ENCODE measurements around the gene ADGRF1. TPM values are rescaled to one million over a fixed set of nuclear protein-coding genes. Genes with fewer than 3 reads are reported as not detected.
"Not testable (repeated sequence)": the region's sequence is repeated elsewhere in the genome, so short reads cannot be mapped to it uniquely, and the experiment has no call there.

Gene ADGRF1
- total RNA-seq, 1 donor from 2014 or later, result not detected

- no peak for DNase-seq (ENCODE audit: low spot score)
Measured at GRCh38 chr6:47061309-47062300, 19.5 kb upstream of the ADGRF1 start.

GRCh38 chr6:47059216-47059885 is 17.2 kb upstream of the ADGRF1 start:
- no peak for DNase-seq (ENCODE audit: low spot score)

DNA sequence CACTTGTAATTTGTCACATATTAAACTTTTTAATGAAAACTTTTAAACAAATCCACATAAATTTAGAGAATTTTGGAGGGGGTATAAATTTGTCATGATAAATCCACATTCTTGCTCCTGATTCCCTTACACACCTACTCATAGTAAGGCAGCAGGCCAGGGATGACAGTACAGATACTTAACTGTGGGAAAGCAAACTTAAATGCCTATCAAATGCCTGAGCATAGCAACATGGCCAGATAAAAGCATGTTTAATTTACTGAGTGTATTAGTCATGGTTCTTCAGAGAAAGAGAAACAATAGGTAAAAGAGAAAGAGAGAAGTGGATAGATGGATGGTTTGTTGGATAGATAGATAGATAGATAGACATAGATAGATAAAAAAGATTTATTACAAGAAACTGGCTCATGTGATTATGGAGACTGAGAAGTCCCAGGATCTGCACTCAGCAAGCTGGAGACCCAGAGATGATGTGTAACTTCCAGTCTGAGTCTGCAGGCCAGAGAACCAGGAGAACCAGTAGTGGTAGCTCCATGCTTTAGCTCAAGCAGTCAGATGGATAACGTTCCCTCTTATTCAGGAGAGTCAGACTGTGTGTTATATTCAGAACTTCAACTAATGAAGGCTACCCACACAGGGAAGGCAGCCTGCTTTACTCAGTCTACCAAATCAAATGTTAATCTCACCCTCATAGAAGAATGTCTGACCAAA is 15.9 kb upstream of the ADGRF1 start:
- no peak for DNase-seq (ENCODE audit: low spot score)

GRCh38 chr6:47056832-47057231 is 14.7 kb upstream of the ADGRF1 start:
- DNase-seq (ENCODE audit: low spot score), result no peak

GRCh38 chr6:47054302-47054701 is 12.2 kb upstream of the ADGRF1 start:
- DNase-seq (ENCODE audit: low spot score), result not testable (repeated sequence)

DNA sequence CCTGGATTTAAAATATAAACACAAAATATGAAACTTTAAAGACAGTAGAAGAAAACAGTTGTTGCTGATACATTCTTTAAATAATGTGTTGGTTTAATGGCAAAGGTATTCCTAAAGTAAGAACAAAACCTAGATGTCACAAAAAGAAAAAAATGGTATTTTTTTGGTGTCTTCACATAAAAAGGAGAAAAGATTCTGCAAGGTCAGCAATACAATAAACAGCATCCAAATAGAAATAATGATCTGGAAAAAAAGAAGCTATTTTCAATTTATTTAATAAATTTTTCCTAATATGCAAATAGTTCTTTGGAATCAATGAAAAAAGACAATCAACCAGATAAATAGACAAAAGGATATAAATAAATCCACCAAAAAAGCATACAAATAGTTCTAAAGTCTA is 6.5 kb upstream of the ADGRF1 start:
- no peak for DNase-seq (ENCODE audit: low spot score)

- DNase-seq (ENCODE audit: low spot score), result no peak
Measured at GRCh38 chr6:47047479-47048407, 5.6 kb upstream of the ADGRF1 start.

GRCh38 chr6:47047097-47047478 is 5.0 kb upstream of the ADGRF1 start:
- no peak for DNase-seq (ENCODE audit: low spot score)

GRCh38 chr6:47044397-47044796 is 2.3 kb upstream of the ADGRF1 start:
- DNase-seq (ENCODE audit: low spot score), result no peak

DNA sequence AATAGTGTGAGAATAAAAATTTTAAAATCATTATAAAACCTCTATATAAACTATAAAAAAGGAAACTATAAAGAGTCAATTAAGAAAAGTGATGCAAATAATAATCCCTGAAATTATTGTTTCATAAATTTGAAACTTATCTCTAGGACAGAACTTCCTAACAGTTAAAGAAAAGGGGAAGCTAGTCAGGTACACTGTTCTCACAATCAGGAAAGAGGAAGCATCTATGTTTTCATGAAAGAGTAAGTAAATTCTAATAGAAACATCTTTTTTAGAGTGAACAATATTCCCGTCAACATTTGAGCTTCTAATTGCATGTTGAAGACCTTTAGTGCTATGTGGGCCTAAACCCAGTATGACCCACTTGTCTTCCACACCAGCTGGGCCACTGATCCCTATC is 1.2 kb upstream of the ADGRF1 start:
- no peak for DNase-seq (ENCODE audit: low spot score)

- DNase-seq (ENCODE audit: low spot score), result no peak
Measured at GRCh38 chr6:47041741-47042140, 391 bp downstream of the ADGRF1 start.

DNA sequence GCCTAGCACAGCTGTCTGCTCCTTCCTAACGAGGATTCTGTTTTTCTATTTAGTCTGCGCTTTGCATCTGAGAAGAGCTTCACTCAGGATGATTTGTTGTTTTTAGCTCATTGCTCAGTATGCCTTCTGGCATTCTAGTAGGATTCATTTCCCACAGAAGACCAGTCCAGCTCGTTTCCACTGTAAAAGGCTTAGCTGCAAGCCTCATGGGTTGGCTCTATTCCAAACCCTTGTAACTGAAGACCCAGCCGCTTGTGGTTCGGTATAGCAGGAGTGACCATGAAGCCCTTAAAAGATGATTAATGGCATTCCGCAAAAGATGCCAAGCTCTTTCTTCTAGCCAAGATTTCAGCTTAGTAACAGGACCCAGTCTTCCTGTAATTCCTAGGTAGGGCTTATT is 7.2 kb downstream of the ADGRF1 start:
- no peak for DNase-seq (ENCODE audit: low spot score)

DNA sequence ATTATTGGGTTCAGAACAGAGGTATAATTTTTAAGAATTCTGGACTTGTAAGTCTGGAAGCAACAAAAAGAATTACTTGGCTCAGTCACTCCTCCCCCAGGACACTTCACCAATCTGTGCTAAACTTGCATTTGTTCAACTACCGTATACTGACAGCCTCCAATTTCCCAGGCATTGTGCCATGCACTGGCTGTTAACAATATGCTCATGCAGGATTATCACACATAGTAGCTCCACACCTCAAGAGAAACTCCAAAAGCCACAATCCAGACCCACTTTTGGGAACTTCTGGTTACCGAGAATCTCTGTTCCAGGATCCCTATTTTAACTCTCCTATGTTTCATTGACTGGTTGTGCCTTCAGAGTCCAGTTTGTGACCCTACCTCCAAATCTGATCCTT is 7.7 kb downstream of the ADGRF1 start:
- no peak for DNase-seq (ENCODE audit: low spot score)

DNA sequence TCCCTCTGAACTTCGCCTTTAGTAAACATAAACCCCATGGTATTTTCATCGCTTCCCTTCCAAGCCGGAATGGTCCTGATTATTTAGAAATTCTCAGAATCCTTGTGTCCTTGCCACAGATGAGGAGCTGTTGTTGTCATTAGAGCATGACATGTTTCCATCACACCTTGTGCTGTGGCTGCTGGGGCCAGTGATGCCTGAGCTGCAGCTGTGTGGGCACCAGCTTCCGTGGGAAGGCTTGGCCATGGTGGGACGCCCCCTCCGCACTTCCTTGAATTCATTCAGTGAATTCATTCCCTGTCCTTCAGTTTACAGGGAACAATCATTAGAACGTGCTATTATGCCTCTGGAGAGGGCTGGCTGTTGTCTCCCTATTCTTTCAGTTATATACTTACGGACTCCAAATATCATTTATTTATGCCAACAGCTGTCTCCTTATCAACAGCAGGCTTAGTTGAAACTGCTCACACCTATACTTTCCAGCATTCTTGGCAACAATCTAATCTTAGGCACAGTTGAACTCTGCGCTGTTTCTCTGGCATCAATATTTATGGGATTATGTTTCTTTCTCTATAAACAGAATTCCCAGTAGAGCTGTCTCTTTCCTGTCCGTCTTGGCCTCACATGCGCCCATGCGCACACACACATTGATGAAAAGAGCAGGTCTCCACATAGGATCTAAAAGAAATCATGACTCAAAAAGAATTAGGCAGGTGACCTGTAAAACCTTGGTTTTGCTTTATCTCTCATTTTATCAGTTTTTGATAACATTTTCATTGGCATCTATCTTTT is 9.0 kb downstream of the ADGRF1 start:
- no peak for DNase-seq (ENCODE audit: low spot score)

- no peak for DNase-seq (ENCODE audit: low spot score)
Measured at GRCh38 chr6:47031656-47032055, 10.5 kb downstream of the ADGRF1 start.

- no peak for DNase-seq (ENCODE audit: low spot score)
Measured at GRCh38 chr6:47029865-47030561, 12.1 kb downstream of the ADGRF1 start.

DNA sequence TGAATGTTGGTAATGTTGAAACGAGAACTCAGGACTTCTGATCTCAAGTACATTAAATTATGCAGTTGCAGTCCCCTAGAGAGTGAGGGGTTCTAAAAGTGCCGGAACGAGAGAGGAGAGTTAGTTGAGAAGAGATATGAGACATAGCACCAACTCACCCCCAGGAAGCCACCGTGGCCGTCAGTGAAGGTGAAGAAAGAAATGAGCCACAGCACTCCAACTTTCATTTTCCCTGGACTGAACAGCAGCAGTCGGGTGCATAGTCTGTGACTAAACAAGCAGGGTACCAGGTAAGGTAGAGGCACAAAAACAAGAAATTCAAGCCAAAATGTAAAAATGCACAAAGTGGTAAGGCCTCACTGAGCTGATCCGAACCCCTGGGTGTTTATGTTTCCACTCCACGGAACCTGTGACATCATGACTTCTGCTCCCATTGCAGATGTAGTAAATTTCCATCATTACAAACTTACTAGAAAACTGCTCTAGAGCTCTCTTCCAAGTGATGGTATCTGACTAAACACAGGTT is 13.2 kb downstream of the ADGRF1 start:
- no peak for DNase-seq (ENCODE audit: low spot score)

DNA sequence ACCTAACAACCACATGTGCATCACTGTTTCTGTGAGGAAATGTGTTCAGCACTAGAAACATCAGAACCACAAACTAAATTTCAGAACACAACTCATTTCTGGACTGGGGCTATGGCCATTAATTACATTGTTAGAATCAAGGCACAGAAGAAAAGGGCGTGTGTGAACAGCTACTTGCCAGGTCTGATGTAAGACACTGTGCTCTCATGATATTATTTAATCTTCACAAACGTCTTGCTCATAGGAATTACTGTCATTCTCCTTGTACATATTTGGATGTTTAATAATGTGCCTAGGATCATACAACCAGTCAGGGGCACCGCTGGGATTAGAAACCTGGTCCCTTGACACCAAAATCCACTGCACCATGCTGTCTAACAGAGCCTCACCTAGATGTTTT is 14.8 kb downstream of the ADGRF1 start:
- no peak for DNase-seq (ENCODE audit: low spot score)

DNA sequence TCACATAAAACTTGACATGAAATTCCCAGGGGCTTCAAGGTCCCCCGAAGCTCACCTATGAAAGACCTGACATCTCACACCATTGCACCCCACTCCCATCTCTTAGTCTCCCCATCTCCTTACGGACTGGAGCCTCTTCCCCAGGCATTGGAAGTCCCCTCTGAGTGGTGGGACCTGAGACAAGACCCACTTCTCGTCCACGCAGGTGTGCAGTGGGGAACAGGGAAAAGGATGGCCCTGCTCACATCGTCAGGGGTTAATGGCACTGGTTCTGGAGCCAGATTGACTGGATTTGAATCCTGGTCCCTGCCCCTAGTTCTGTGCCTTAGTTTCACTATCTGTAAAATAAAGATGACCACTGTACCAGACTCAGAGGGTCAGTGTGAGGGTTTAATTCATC is 15.5 kb downstream of the ADGRF1 start:
- DNase-seq (ENCODE audit: low spot score), result no peak

Measured in mesenteric fat pad (tissue), 1 donor.